DND-41 (cell line): Measurements from ENCODE around the gene COLEC12.

Experiments used
- ATAC-seq: fragments of 200-7000 bp; cut with Tn5 transposase; 3 replicates; pipeline ENCODE4 v1.9.1; 2021; ENCODE audit warnings: low read depth; ENCODE audit not compliant: insufficient read depth
- DNase-seq: peaks from one replicate; pipeline ENCODE4 v3.0.0-alpha.2; 2020
- H2AFZ ChIP-seq: 2 replicates; pipeline ENCODE4 v1.6.0; 2012; ENCODE audit warnings: low read depth, low read length
- H3K27ac ChIP-seq: 2 replicates; pipeline ENCODE4 v1.5.1; 2012; ENCODE audit warnings: low read length, inconsistent platforms
- H3K27me3 ChIP-seq: fragments of 200-600 bp; sonication (generic); 2 replicates; pipeline ENCODE4 v1.6.0; 2012; ENCODE audit warnings: low read length, mild to moderate bottlenecking, inconsistent platforms; ENCODE audit not compliant: insufficient read depth, poor library complexity
- H3K36me3 ChIP-seq: 2 replicates; pipeline ENCODE4 v1.5.1; 2012; ENCODE audit warnings: low read length, inconsistent platforms; ENCODE audit not compliant: insufficient read depth
- H3K4me1 ChIP-seq: 2 replicates; pipeline ENCODE4 v1.5.1; 2012; ENCODE audit warnings: mild to moderate bottlenecking, low read length; ENCODE audit not compliant: insufficient read depth
- H3K4me2 ChIP-seq: 2 replicates; pipeline ENCODE4 v1.6.0; 2012; ENCODE audit warnings: mild to moderate bottlenecking, moderate library complexity, low read length, inconsistent platforms; ENCODE audit not compliant: insufficient read depth
- H3K4me3 ChIP-seq, 2 experiments: fragments of 200-600 bp in 1 of 2; shearing (Covaris generic) in 1 of 2; 2 replicates each; pipeline ENCODE4 v1.5.1; 2012 to 2016; ENCODE audit warnings: inconsistent platforms in 2 of 2, low read length in 2 of 2, mild to moderate bottlenecking in 2 of 2, low read depth in 1 of 2, moderate library complexity in 1 of 2
- H3K79me2 ChIP-seq: 2 replicates; pipeline ENCODE4 v1.6.0; 2012; ENCODE audit warnings: low read length, inconsistent platforms; ENCODE audit not compliant: insufficient read depth
- H3K9ac ChIP-seq: 2 replicates; pipeline ENCODE4 v1.6.0; 2012; ENCODE audit warnings: low read depth, mild to moderate bottlenecking, inconsistent platforms, low read length, moderate library complexity
- H3K9me3 ChIP-seq: 2 replicates; pipeline ENCODE4 v1.5.1; 2012; ENCODE audit warnings: low read length, moderate library complexity, mild to moderate bottlenecking, inconsistent platforms; ENCODE audit not compliant: insufficient read depth, severe bottlenecking
- H4K20me1 ChIP-seq: 2 replicates; pipeline ENCODE4 v1.6.0; 2012; ENCODE audit warnings: low read length; ENCODE audit not compliant: insufficient read depth
- CTCF ChIP-seq: IDR thresholded peaks from 2 replicates; pipeline ENCODE4 v1.5.1; 2012; ENCODE audit warnings: borderline replicate concordance, low read length, moderate library complexity, mild to moderate bottlenecking; ENCODE audit not compliant: poor library complexity, severe bottlenecking; ENCODE audit errors: extremely low read depth
- EZH2 ChIP-seq: IDR thresholded peaks from 3 replicates; pipeline ENCODE4 v1.6.1; 2012; ENCODE audit warnings: borderline replicate concordance, low read depth, mild to moderate bottlenecking, moderate library complexity, low read length, inconsistent platforms; ENCODE audit not compliant: severe bottlenecking

The COLEC12 gene

GRCh38 chr18:376311-376710 lies 124.2 kb downstream of the COLEC12 start:
- no peak for DNase-seq

GRCh38 chr18:374721-375168 lies 125.8 kb downstream of the COLEC12 start:
- H2AFZ ChIP-seq, result no peak overlapping the region
- H4K20me1 ChIP-seq, result no peaks in the 10 kb centered on the region
- no peak for ATAC-seq
- no peaks in the 10 kb centered on the region for H3K4me1 ChIP-seq
- no peaks in the 10 kb centered on the region for H3K36me3 ChIP-seq
- no peak overlapping the region for H3K4me3 ChIP-seq
- no peaks in the 10 kb centered on the region for H3K9me3 ChIP-seq
- TF ChIP-seq CTCF, result no peak
- TF ChIP-seq EZH2, result no peak
- no peak overlapping the region for H3K27ac ChIP-seq
- H3K4me2 ChIP-seq, result no peak overlapping the region
- H3K79me2 ChIP-seq, result no peaks in the 10 kb centered on the region
- no peak overlapping the region for H3K9ac ChIP-seq
- DNase-seq, result no peak
- no peaks in the 10 kb centered on the region for H3K27me3 ChIP-seq

More at GRCh38 chr18:376311-376710, 124.2 kb downstream of the COLEC12 start:
- ATAC-seq, result no peak
- H3K4me1 ChIP-seq, result no peaks in the 10 kb centered on the region
- H3K36me3 ChIP-seq, result no peaks in the 10 kb centered on the region
- no peaks in the 10 kb centered on the region for H3K27me3 ChIP-seq
- no peak overlapping the region for H3K9ac ChIP-seq
- H2AFZ ChIP-seq, result no peak overlapping the region
- H3K9me3 ChIP-seq, result no peaks in the 10 kb centered on the region
- TF ChIP-seq EZH2 (no peak), CTCF (no peak)
- no peak overlapping the region for H3K4me2 ChIP-seq
- H4K20me1 ChIP-seq, result no peaks in the 10 kb centered on the region
- no peaks in the 10 kb centered on the region for H3K79me2 ChIP-seq
- no peak overlapping the region for H3K4me3 ChIP-seq
- no peak overlapping the region for H3K27ac ChIP-seq

- Histone ChIP-seq H3K9me3 (no peaks in the 10 kb centered on the region), H3K36me3 (no peaks in the 10 kb centered on the region), H3K9ac (no peak overlapping the region), H3K27ac (no peak overlapping the region), H2AFZ (no peak overlapping the region), H3K4me3 (no peak overlapping the region), H4K20me1 (no peaks in the 10 kb centered on the region), H3K4me1 (no peaks in the 10 kb centered on the region), H3K79me2 (no peaks in the 10 kb centered on the region), H3K27me3 (no peaks in the 10 kb centered on the region), H3K4me2 (no peak overlapping the region)
- no peak for DNase-seq
- no peak for ATAC-seq
- TF ChIP-seq CTCF, result no peak
- TF ChIP-seq EZH2, result no peak
These were observed 126.7 kb downstream of the COLEC12 start for GRCh38 chr18:373780-374179.

- Histone ChIP-seq H3K27ac (no peak overlapping the region), H3K4me3 (no peak overlapping the region), H4K20me1 (no peaks in the 10 kb centered on the region), H3K4me1 (no peaks in the 10 kb centered on the region), H3K9ac (no peak overlapping the region), H2AFZ (no peak overlapping the region), H3K9me3 (no peaks in the 10 kb centered on the region), H3K4me2 (no peak overlapping the region), H3K27me3 (no peaks in the 10 kb centered on the region), H3K79me2 (no peaks in the 10 kb centered on the region), H3K36me3 (no peaks in the 10 kb centered on the region)
- ATAC-seq, result no peak
- DNase-seq, result no peak
- TF ChIP-seq EZH2, result no peak
- no peak for TF ChIP-seq CTCF
These were observed 128.9 kb downstream of the COLEC12 start for GRCh38 chr18:371609-371982.
